Upper lobe of right lung (tissue), 1 donor: ENCODE measurements around the gene DNAJB5. TPM values are rescaled to one million over a fixed set of nuclear protein-coding genes. Genes with fewer than 3 reads are reported as not detected.

ENCODE experiments used
- ATAC-seq: fragments of 200-7000 bp; cut with Tn5 transposase; one replicate; pipeline ENCODE4 v1.9.1; 2020; ENCODE audit warnings: mild to moderate bottlenecking, moderate library complexity
- DNase-seq: peaks from one replicate; pipeline ENCODE4 v3.0.0-alpha.2; 2020
- H3K27ac ChIP-seq: fragments of 200-600 bp; one replicate; pipeline ENCODE4 v1.8.0; 2022
- H3K27me3 ChIP-seq: fragments of 200-600 bp; one replicate; pipeline ENCODE4 v1.8.0; 2022; ENCODE audit warnings: mild to moderate bottlenecking
- H3K36me3 ChIP-seq: fragments of 200-600 bp; one replicate; pipeline ENCODE4 v1.8.0; 2022
- H3K4me1 ChIP-seq: fragments of 200-600 bp; one replicate; pipeline ENCODE4 v1.8.0; 2022
- H3K4me3 ChIP-seq: fragments of 200-600 bp; one replicate; pipeline ENCODE4 v1.8.0; 2022; ENCODE audit warnings: mild to moderate bottlenecking
- H3K9me3 ChIP-seq: fragments of 200-600 bp; one replicate; pipeline ENCODE4 v1.8.0; 2022
- intact Hi-C: fragments of 100-400 bp; cut with DNase I; formaldehyde crosslinking; loops from one replicate; pipeline ENCODE4 v1.11.0; 2022
- total RNA-seq: library from RNA; stranded (reverse); fragmentation: NEBNext Ultra II Directional; extraction: Animal tissue kit (Norgen Biotek cat#: 25700); gene quantifications from one replicate; pipeline ENCODE4 v1.2.1, GENCODE V29; 2021
- TF ChIP-seq, protein P1 (sequence below): fragments of 200-600 bp; IDR thresholded peaks from one replicate; pipeline ENCODE4 v1.8.0; 2022; ENCODE audit warnings: antibody characterized with exemption
- donor health status: DM: no; HTN: yes; CAD: no; lungs with severe emphysema.

The DNAJB5 gene
- total RNA-seq, 1 donor from 2014 or later: 8.3 TPM

DNA sequence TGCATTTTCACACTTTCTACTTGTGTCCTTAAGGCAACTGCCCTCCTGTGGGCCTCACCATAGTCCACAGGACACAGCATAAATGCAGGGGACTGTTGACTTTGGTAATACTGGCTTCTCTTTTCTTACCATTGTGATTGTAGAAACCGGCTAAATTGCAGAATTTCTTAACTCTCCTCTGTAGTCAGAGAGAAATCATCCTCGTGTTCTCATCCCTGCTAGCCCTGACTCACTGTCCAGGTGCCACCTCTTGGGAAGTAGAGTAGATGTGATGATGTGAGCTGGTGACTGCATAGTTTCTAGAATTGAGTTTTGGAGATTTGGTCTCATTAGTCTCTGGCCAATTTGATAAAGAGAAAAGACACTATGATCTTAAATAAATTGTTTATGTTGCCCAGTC, 26.0 kb upstream of the DNAJB5 start:
- H3K9me3 ChIP-seq: no peaks in the 10 kb centered on the region
- ATAC-seq: no peak
- no peak overlapping the region for H3K4me3 ChIP-seq
- no peaks in the 10 kb centered on the region for H3K4me1 ChIP-seq
- no peaks in the 10 kb centered on the region for H3K36me3 ChIP-seq
- intact Hi-C loops: no loop called here
- no peak for DNase-seq
- TF ChIP-seq, protein P1, sequence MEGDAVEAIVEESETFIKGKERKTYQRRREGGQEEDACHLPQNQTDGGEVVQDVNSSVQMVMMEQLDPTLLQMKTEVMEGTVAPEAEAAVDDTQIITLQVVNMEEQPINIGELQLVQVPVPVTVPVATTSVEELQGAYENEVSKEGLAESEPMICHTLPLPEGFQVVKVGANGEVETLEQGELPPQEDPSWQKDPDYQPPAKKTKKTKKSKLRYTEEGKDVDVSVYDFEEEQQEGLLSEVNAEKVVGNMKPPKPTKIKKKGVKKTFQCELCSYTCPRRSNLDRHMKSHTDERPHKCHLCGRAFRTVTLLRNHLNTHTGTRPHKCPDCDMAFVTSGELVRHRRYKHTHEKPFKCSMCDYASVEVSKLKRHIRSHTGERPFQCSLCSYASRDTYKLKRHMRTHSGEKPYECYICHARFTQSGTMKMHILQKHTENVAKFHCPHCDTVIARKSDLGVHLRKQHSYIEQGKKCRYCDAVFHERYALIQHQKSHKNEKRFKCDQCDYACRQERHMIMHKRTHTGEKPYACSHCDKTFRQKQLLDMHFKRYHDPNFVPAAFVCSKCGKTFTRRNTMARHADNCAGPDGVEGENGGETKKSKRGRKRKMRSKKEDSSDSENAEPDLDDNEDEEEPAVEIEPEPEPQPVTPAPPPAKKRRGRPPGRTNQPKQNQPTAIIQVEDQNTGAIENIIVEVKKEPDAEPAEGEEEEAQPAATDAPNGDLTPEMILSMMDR: no peak
- no peak overlapping the region for H3K27ac ChIP-seq
- peaks cover 39% of the 10 kb centered on the region for H3K27me3 ChIP-seq

DNA sequence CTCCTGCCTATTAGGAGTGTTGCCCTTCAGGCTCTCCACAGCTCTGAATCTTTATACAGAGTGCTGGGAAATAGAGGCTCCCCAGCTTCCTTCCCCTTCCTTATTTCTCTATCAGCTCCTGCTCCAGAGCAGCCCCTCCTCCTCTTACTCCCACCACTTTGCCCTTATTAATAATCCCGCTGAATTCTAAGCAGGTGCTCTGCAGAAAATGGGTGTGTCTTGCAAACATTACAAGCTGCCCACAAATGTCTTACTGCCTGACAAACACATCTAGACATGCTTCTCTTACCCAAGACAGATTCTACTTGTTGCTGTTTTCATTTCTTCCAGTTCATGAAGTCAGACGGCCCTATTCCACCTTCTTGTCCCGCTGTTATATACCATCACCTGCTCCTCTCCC, 25.1 kb upstream of the DNAJB5 start:
- ATAC-seq (no peak), DNase-seq (no peak)
- Histone ChIP-seq H3K27ac (no peak overlapping the region), H3K9me3 (no peaks in the 10 kb centered on the region), H3K27me3 (peaks cover 35% of the 10 kb centered on the region), H3K36me3 (no peaks in the 10 kb centered on the region), H3K4me1 (no peaks in the 10 kb centered on the region), H3K4me3 (no peak overlapping the region)
- TF ChIP-seq, protein P1: no peak
- intact Hi-C loops: no loop called here

DNA sequence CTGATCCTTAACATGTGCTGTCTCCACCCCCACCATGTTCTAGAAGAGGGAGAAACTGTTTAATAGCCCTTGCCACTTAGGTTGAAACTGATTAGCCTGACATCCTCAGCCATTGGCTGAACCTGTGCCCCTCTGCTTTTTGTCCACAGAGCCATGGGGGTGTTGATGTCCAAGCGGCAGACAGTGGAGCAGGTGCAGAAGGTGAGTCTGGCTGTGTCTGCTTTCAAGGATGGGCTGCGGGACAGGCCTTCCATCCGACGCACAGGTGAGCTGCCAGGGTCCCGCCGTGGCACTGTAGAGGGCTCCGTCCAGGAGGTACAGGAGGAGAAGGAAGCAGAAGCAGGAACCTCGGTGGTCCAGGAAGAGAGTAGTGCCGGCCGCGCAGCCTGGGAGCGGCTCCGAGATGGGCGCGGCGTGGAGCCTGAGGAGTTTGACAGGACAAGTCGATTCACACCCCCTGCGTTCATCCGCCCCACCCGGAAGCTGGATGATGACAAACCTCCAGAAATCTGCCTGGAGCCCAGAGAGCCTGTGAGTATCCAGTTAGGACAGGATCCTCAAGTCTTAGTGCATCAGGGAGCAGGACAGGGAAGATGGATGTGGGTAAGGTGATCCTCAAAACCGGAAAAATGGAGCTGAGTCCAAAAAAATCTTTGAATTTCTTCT, 18.3 kb upstream of the DNAJB5 start:
- Histone ChIP-seq H3K9me3 (no peaks in the 10 kb centered on the region), H3K36me3 (no peaks in the 10 kb centered on the region), H3K27ac (no peak overlapping the region), H3K4me1 (no peaks in the 10 kb centered on the region), H3K4me3 (no peak overlapping the region), H3K27me3 (peaks cover 15% of the 10 kb centered on the region)
- TF ChIP-seq, protein P1: no peak
- no peak for ATAC-seq
- intact Hi-C loops: no loop called here
- DNase-seq: no peak

DNA sequence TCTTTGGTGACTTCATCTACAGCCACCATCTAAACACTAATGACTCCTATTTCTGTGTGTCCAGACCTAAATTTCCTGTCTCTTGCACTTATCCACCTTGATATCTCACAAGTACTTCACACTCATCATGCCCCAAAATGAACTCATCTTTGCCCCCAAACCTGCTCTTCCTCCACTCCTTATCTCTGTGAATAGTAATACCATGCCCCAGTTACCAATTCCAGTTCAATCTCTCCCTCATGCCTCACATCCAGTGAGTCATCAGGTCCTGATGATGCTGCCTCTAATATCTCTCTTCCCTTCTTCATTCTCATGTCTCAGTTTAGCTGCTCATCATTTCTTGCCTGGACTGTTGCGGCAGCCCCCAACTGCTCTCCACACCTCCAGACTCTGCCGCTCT, 14.9 kb upstream of the DNAJB5 start:
- Histone ChIP-seq H3K4me1 (no peaks in the 10 kb centered on the region), H3K27ac (no peak overlapping the region), H3K9me3 (no peaks in the 10 kb centered on the region), H3K27me3 (no peaks in the 10 kb centered on the region), H3K36me3 (no peaks in the 10 kb centered on the region), H3K4me3 (no peak overlapping the region)
- no peak for ATAC-seq
- TF ChIP-seq, protein P1: no peak
- intact Hi-C loops: no loop called here
- DNase-seq: no peak

DNA sequence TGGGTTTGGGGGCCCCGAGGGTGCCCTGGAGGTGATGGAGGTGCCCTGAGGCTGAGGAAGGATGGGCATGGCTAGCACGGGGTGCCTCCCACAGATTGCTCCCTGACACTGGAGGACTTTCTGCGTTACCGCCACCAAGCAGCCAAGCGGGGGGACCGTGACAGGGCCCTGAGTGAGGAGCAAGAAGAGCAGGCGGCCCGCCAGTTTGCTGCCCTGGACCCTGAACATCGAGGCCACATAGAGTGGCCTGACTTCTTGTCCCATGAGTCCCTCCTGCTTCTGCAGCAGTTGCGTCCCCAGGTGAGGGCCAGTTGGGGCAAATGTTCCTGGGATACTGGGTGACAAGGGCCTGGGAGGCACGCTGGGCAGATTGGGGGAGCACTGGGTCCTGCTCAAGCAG, 13.1 kb upstream of the DNAJB5 start:
- TF ChIP-seq, protein P1: no peak
- ATAC-seq (no peak), DNase-seq (no peak)
- Histone ChIP-seq H3K4me1 (no peaks in the 10 kb centered on the region), H3K4me3 (no peak overlapping the region), H3K27me3 (no peaks in the 10 kb centered on the region), H3K36me3 (no peaks in the 10 kb centered on the region), H3K27ac (no peak overlapping the region), H3K9me3 (no peaks in the 10 kb centered on the region)
- intact Hi-C loops: no loop called here

DNA sequence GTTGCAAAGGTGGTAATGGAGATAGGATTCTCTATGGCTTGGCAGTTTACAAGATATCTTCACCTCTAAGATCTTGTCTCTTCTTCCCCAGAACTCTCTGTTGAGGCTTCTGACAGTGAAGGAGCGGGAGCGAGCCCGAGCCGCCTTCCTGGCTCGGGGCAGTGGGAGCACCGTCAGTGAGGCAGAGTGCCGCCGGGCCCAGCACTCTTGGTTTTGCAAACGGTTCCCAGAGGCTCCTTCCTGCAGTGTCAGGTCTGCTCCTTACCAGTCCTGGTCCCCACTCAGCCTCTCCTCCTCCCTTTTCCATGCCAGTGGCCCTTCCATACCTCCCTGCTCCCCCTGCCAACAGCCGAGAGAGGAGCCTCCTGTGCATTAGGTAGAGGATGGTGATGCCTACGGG, 12.6 kb upstream of the DNAJB5 start:
- H3K4me1 ChIP-seq: no peaks in the 10 kb centered on the region
- no peaks in the 10 kb centered on the region for H3K9me3 ChIP-seq
- no peak for DNase-seq
- no peaks in the 10 kb centered on the region for H3K36me3 ChIP-seq
- ATAC-seq: no peak
- no peaks in the 10 kb centered on the region for H3K27me3 ChIP-seq
- no peak overlapping the region for H3K4me3 ChIP-seq
- intact Hi-C loops: no loop called here
- no peak overlapping the region for H3K27ac ChIP-seq
- TF ChIP-seq, protein P1: no peak
